IPS-15b (cell line): ENCODE results near the gene BCAS4.

Experiments
- H3K27me3 ChIP-seq: one replicate; pipeline ENCODE4 v1.6.1; 2013; ENCODE audit warnings: low read length; ENCODE audit not compliant: control insufficient read depth, insufficient read depth
- H3K36me3 ChIP-seq: one replicate; pipeline ENCODE4 v1.6.1; 2013; ENCODE audit warnings: low read length; ENCODE audit not compliant: control insufficient read depth, insufficient read depth
- H3K4me1 ChIP-seq: one replicate; pipeline ENCODE4 v1.6.1; 2013; ENCODE audit warnings: mild to moderate bottlenecking, low read length; ENCODE audit not compliant: control insufficient read depth, insufficient read depth
- H3K4me3 ChIP-seq: one replicate; pipeline ENCODE4 v1.5.1; 2013; ENCODE audit warnings: low read depth, low read length
- H3K9ac ChIP-seq: one replicate; pipeline ENCODE4 v1.6.1; 2013; ENCODE audit warnings: low read depth, mild to moderate bottlenecking, low read length
- H3K9me3 ChIP-seq: one replicate; pipeline ENCODE4 v1.6.1; 2013; ENCODE audit warnings: mild to moderate bottlenecking, low read length; ENCODE audit not compliant: control insufficient read depth, insufficient read depth

BCAS4 gene

GRCh38 chr20:50918403-50918802 is 123.5 kb downstream of the BCAS4 start:
- Histone ChIP-seq H3K4me3 (no peak overlapping the region), H3K4me1 (peaks cover 21% of the 10 kb centered on the region), H3K36me3 (peaks cover 6% of the 10 kb centered on the region)

GRCh38 chr20:50919567-50919966 is 124.7 kb downstream of the BCAS4 start:
- H3K4me1 ChIP-seq: peaks cover 13% of the 10 kb centered on the region

More at GRCh38 chr20:50918403-50918802, 123.5 kb downstream of the BCAS4 start:
- H3K9me3 ChIP-seq: no peaks in the 10 kb centered on the region
- H3K27me3 ChIP-seq: no peaks in the 10 kb centered on the region
- no peak overlapping the region for H3K9ac ChIP-seq

GRCh38 chr20:50920997-50921396 is 126.1 kb downstream of the BCAS4 start:
- no peaks in the 10 kb centered on the region for H3K9me3 ChIP-seq
- H3K4me3 ChIP-seq: no peak overlapping the region
- no peaks in the 10 kb centered on the region for H3K27me3 ChIP-seq
- peaks cover 6% of the 10 kb centered on the region for H3K36me3 ChIP-seq
- H3K4me1 ChIP-seq: peaks cover 15% of the 10 kb centered on the region
- no peak overlapping the region for H3K9ac ChIP-seq

More at GRCh38 chr20:50919567-50919966, 124.7 kb downstream of the BCAS4 start:
- H3K9me3 ChIP-seq: no peaks in the 10 kb centered on the region
- H3K27me3 ChIP-seq: no peaks in the 10 kb centered on the region
- H3K9ac ChIP-seq: no peak overlapping the region
- no peak overlapping the region for H3K4me3 ChIP-seq
- H3K36me3 ChIP-seq: peaks cover 6% of the 10 kb centered on the region

- H3K9me3 ChIP-seq: no peaks in the 10 kb centered on the region
- H3K36me3 ChIP-seq: peaks cover 6% of the 10 kb centered on the region
- H3K9ac ChIP-seq: no peak overlapping the region
- H3K27me3 ChIP-seq: no peaks in the 10 kb centered on the region
- H3K4me3 ChIP-seq: no peak overlapping the region
- H3K4me1 ChIP-seq: peaks cover 19% of the 10 kb centered on the region
Measured at GRCh38 chr20:50921803-50922501, 127.1 kb downstream of the BCAS4 start.

GRCh38 chr20:50924261-50924920 is 129.5 kb downstream of the BCAS4 start:
- H3K27me3 ChIP-seq: no peaks in the 10 kb centered on the region

GRCh38 chr20:50926530-50926929 is 131.7 kb downstream of the BCAS4 start:
- H3K9ac ChIP-seq: no peak overlapping the region

More at GRCh38 chr20:50924261-50924920, 129.5 kb downstream of the BCAS4 start:
- H3K9me3 ChIP-seq: no peaks in the 10 kb centered on the region
- peaks cover 6% of the 10 kb centered on the region for H3K36me3 ChIP-seq
- peak overlapping the region; percentile 2 for H3K9ac ChIP-seq
- H3K4me3 ChIP-seq: no peak overlapping the region
- peaks cover 26% of the 10 kb centered on the region for H3K4me1 ChIP-seq

More at GRCh38 chr20:50926530-50926929, 131.7 kb downstream of the BCAS4 start:
- Histone ChIP-seq H3K4me3 (no peak overlapping the region), H3K9me3 (no peaks in the 10 kb centered on the region), H3K4me1 (peaks cover 23% of the 10 kb centered on the region), H3K36me3 (peaks cover 6% of the 10 kb centered on the region), H3K27me3 (no peaks in the 10 kb centered on the region)
